Liver (tissue), 9 donors: ENCODE results near the gene POLR3GL. TPM values are rescaled to one million over a fixed set of nuclear protein-coding genes. Genes with fewer than 3 reads are reported as not detected.
A peak's percentile ranks its signal among the peaks of the same experiment; 100 is the strongest.

Source experiments
- DNase-seq: peaks from one replicate; pipeline ENCODE4 v3.0.0-alpha.2; 2017; ENCODE audit warnings: low spot score
- H3K27ac ChIP-seq, 2 donors: one replicate each; pipeline ENCODE4 v1.7.0; 2013; ENCODE audit warnings: inconsistent platforms in 2 of 2, low read length in 2 of 2, control low read depth in 1 of 2, low read depth in 1 of 2, mild to moderate bottlenecking in 1 of 2
- H3K27me3 ChIP-seq, 4 donors: one replicate each; pipeline versions ENCODE4 v1.6.1 to v1.7.0; 2013; ENCODE audit warnings: low read length in 3 of 4, inconsistent platforms in 1 of 4, mild to moderate bottlenecking in 1 of 4, moderate library complexity in 1 of 4; ENCODE audit not compliant: control insufficient read depth in 4 of 4, insufficient read depth in 4 of 4
- H3K36me3 ChIP-seq, 4 donors: one replicate each; pipeline versions ENCODE4 v1.6.1 to v1.7.0; 2013; ENCODE audit warnings: low read length in 3 of 4, mild to moderate bottlenecking in 3 of 4, low read depth in 1 of 4, moderate library complexity in 1 of 4; ENCODE audit not compliant: control insufficient read depth in 4 of 4, insufficient read depth in 3 of 4
- H3K4me1 ChIP-seq, 4 donors: one replicate each; pipeline versions ENCODE4 v1.6.1 to v1.7.0; 2013; ENCODE audit warnings: low read length in 3 of 4, mild to moderate bottlenecking in 3 of 4, moderate library complexity in 1 of 4; ENCODE audit not compliant: control insufficient read depth in 4 of 4, insufficient read depth in 4 of 4
- H3K4me3 ChIP-seq, 3 donors: one replicate each; pipeline versions ENCODE4 v1.6.1 to v1.7.0; 2013; ENCODE audit warnings: low read length in 3 of 3, control low read depth in 1 of 3, low read depth in 1 of 3, mild to moderate bottlenecking in 1 of 3
- H3K9ac ChIP-seq, 2 donors: one replicate each; pipeline ENCODE4 v1.7.0; 2013; ENCODE audit warnings: low read length in 2 of 2, mild to moderate bottlenecking in 2 of 2, moderate library complexity in 2 of 2, control low read depth in 1 of 2, low read depth in 1 of 2
- H3K9me3 ChIP-seq, 4 donors: one replicate each; pipeline versions ENCODE4 v1.6.1 to v1.7.0; 2013; ENCODE audit warnings: low read length in 3 of 4; ENCODE audit not compliant: control insufficient read depth in 4 of 4
- EGR1 ChIP-seq, 2 donors: IDR thresholded peaks; 2 replicates each; pipeline ENCODE4 v1.6.1; 2016 to 2018; ENCODE audit warnings: antibody characterized with exemption in 2 of 2, low read depth in 2 of 2
- FOXA1 ChIP-seq: IDR thresholded peaks from 2 replicates; pipeline ENCODE4 v1.6.1; 2016; ENCODE audit warnings: antibody characterized with exemption
- FOXA2 ChIP-seq: IDR thresholded peaks from 2 replicates; pipeline ENCODE4 v1.6.1; 2016; ENCODE audit warnings: antibody characterized with exemption
- GABPA ChIP-seq, 2 donors: IDR thresholded peaks in 1 of 2; conservative IDR thresholded peaks in 1 of 2; 2 replicates each; pipeline ENCODE4 v1.6.1; 2016; ENCODE audit warnings: antibody characterized with exemption in 2 of 2, mild to moderate bottlenecking in 1 of 2, moderate library complexity in 1 of 2
- HNF4A ChIP-seq, 2 donors: conservative IDR thresholded peaks; 2 replicates each; pipeline ENCODE4 v1.6.1; 2016; ENCODE audit warnings: antibody characterized with exemption in 2 of 2, mild to moderate bottlenecking in 2 of 2
- HNF4G ChIP-seq: IDR thresholded peaks from 2 replicates; pipeline ENCODE4 v1.6.1; 2016; ENCODE audit warnings: antibody characterized with exemption
- JUND ChIP-seq, 2 donors: IDR thresholded peaks; 2 replicates each; pipeline ENCODE4 v1.6.1; 2016; ENCODE audit warnings: antibody characterized with exemption in 2 of 2
- MAX ChIP-seq: IDR thresholded peaks from 2 replicates; pipeline ENCODE4 v1.6.1; 2016; ENCODE audit warnings: antibody characterized with exemption
- NR2F2 ChIP-seq: IDR thresholded peaks from 2 replicates; pipeline ENCODE4 v1.6.1; 2016; ENCODE audit warnings: antibody characterized with exemption
- RAD21 ChIP-seq, 2 donors: IDR thresholded peaks; 2 replicates each; pipeline ENCODE4 v1.6.1; 2016; ENCODE audit warnings: antibody characterized with exemption in 2 of 2, mild to moderate bottlenecking in 2 of 2
- RXRA ChIP-seq, 2 donors: IDR thresholded peaks; 2 replicates each; pipeline ENCODE4 v1.6.1; 2017 to 2018; ENCODE audit warnings: antibody characterized with exemption in 2 of 2, mild to moderate bottlenecking in 1 of 2
- SP1 ChIP-seq: IDR thresholded peaks from 2 replicates; pipeline ENCODE4 v1.6.1; 2018; ENCODE audit warnings: antibody characterized with exemption, mild to moderate bottlenecking
- TAF1 ChIP-seq: conservative IDR thresholded peaks from 2 replicates; pipeline ENCODE4 v1.6.1; 2016; ENCODE audit warnings: antibody characterized with exemption, mild to moderate bottlenecking
- YY1 ChIP-seq: IDR thresholded peaks from 2 replicates; pipeline ENCODE4 v1.6.1; 2016; ENCODE audit warnings: antibody characterized with exemption, mild to moderate bottlenecking
- ZBTB33 ChIP-seq: IDR thresholded peaks from 2 replicates; pipeline ENCODE4 v1.6.1; 2016; ENCODE audit warnings: antibody characterized with exemption
- WGBS: extraction: QIAGEN DNeasy Blood & Tissue Kit; methylation state at CpG from one replicate; pipeline ENCODE4 v1.1.7; 2013; 5-methylcytosine and 5-hydroxymethylcytosine counted together
- polyA plus RNA-seq, 2 donors: library from polyadenylated mRNA; stranded (reverse) in 1 of 2; unstranded in 1 of 2; fragments of 200-250 nt in 1 of 2; fragments of >200 nt in 1 of 2; fragmentation: Nextera tagmentation in 1 of 2; extraction: Ambion mirVana in 1 of 2; gene quantifications; one replicate each; pipeline versions ENCODE4 v1.2.1 to v1.2.3, GENCODE V29; 2013 to 2015
- total RNA-seq, 2 donors: library from RNA; depleted of rRNA; stranded (reverse); fragments of >200 nt; gene quantifications; one replicate each; pipeline ENCODE4 v1.2.3, GENCODE V29; 2014
- TF ChIP-seq, protein P1 (sequence below): IDR thresholded peaks from 2 replicates; pipeline ENCODE4 v1.6.1; 2016; ENCODE audit warnings: antibody characterized with exemption, mild to moderate bottlenecking
- TF ChIP-seq, protein P2 (sequence below): IDR thresholded peaks from 2 replicates; pipeline ENCODE4 v1.6.1; 2016; ENCODE audit warnings: antibody characterized with exemption
- TF ChIP-seq, protein P3 (sequence below): fragments of 150-350 bp; IDR thresholded peaks from 2 replicates; pipeline ENCODE4 v1.5.1; 2017; ENCODE audit warnings: improper control_type of control experiment, low read depth, low read length; ENCODE audit not compliant: missing input control
- donor health status: healthy.
- donor health status: healthy.
- donor health status: healthy.
- donor health status: healthy.
- donor health status: healthy.

The POLR3GL gene
- total and polyA plus RNA-seq, 4 donors, result 11.9 to 23.4 (median 16.2) TPM

GRCh38 chr1:145957443-145958319 is 6.8 kb upstream of the POLR3GL start, which contains the start of gene LIX1L:
Gene LIX1L, minus strand, starts transcription at chr1:145958017. Its CDS starts 90 bp downstream, at chr1:145957927.
- no peaks in the 10 kb centered on the region for H3K36me3 ChIP-seq
- H3K27me3 ChIP-seq, result no peaks in the 10 kb centered on the region
- peak within 1 kb of the TSS; percentile 81 to 91 for H3K9ac ChIP-seq
- H3K9me3 ChIP-seq, result no peaks in the 10 kb centered on the region
- peaks cover 16 to 64% (median 52%) of the 10 kb centered on the region in 4 donors for H3K4me1 ChIP-seq
- TF ChIP-seq SP1 (peak; percentile 76), EGR1 (IDR thresholded peaks at IDR 0.05; ENCODE audit: low read depth in 2 of 2) (no peak), NR2F2 (no peak), RAD21 (IDR thresholded peaks at IDR 0.05) (peak in 1 of 2 donors; percentile 36), FOXA2 (no peak), FOXA1 (no peak), MAX (no peak), YY1 (peak; percentile 79), HNF4G (no peak), RXRA (IDR thresholded peaks at IDR 0.05) (peak in 1 of 2 donors; percentile 46), GABPA (IDR thresholded peaks at IDR 0.05 in 1 of 2, conservative IDR thresholded peaks at IDR 0.05 in 1 of 2) (no peak), JUND (IDR thresholded peaks at IDR 0.05) (peak in 1 of 2 donors; percentile 34), ZBTB33 (no peak), HNF4A (conservative IDR thresholded peaks at IDR 0.05) (no peak), TAF1 (peak; percentile 85)
- TF ChIP-seq, protein P1, sequence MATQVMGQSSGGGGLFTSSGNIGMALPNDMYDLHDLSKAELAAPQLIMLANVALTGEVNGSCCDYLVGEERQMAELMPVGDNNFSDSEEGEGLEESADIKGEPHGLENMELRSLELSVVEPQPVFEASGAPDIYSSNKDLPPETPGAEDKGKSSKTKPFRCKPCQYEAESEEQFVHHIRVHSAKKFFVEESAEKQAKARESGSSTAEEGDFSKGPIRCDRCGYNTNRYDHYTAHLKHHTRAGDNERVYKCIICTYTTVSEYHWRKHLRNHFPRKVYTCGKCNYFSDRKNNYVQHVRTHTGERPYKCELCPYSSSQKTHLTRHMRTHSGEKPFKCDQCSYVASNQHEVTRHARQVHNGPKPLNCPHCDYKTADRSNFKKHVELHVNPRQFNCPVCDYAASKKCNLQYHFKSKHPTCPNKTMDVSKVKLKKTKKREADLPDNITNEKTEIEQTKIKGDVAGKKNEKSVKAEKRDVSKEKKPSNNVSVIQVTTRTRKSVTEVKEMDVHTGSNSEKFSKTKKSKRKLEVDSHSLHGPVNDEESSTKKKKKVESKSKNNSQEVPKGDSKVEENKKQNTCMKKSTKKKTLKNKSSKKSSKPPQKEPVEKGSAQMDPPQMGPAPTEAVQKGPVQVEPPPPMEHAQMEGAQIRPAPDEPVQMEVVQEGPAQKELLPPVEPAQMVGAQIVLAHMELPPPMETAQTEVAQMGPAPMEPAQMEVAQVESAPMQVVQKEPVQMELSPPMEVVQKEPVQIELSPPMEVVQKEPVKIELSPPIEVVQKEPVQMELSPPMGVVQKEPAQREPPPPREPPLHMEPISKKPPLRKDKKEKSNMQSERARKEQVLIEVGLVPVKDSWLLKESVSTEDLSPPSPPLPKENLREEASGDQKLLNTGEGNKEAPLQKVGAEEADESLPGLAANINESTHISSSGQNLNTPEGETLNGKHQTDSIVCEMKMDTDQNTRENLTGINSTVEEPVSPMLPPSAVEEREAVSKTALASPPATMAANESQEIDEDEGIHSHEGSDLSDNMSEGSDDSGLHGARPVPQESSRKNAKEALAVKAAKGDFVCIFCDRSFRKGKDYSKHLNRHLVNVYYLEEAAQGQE, result peak; percentile 62
- TF ChIP-seq, protein P2, sequence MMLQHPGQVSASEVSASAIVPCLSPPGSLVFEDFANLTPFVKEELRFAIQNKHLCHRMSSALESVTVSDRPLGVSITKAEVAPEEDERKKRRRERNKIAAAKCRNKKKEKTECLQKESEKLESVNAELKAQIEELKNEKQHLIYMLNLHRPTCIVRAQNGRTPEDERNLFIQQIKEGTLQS, result no peak
- TF ChIP-seq, protein P3, sequence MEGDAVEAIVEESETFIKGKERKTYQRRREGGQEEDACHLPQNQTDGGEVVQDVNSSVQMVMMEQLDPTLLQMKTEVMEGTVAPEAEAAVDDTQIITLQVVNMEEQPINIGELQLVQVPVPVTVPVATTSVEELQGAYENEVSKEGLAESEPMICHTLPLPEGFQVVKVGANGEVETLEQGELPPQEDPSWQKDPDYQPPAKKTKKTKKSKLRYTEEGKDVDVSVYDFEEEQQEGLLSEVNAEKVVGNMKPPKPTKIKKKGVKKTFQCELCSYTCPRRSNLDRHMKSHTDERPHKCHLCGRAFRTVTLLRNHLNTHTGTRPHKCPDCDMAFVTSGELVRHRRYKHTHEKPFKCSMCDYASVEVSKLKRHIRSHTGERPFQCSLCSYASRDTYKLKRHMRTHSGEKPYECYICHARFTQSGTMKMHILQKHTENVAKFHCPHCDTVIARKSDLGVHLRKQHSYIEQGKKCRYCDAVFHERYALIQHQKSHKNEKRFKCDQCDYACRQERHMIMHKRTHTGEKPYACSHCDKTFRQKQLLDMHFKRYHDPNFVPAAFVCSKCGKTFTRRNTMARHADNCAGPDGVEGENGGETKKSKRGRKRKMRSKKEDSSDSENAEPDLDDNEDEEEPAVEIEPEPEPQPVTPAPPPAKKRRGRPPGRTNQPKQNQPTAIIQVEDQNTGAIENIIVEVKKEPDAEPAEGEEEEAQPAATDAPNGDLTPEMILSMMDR, result no peak
- 1% methylated on average over 60 of the region's 60 CpGs for WGBS
- H3K4me3 ChIP-seq, result peak within 1 kb of the TSS; percentile 49 to 86 (median 71)
- peak within 1 kb of the TSS; percentile 80 to 88 for H3K27ac ChIP-seq
- peak; percentile 94 for DNase-seq
